H1 (cell line): Measurements from ENCODE around the gene PACS1. TPM values are rescaled to one million over a fixed set of nuclear protein-coding genes. Genes with fewer than 3 reads are reported as not detected.

Experiments used
- CTCF ChIA-PET: fragments of 300-600 bp; sonication (Branson Sonifier 250); formaldehyde crosslinking; loops from one replicate; lab custom pipeline; 2021; ENCODE audit not compliant: partially characterized antibody; lab: Charles Lee
- POLR2A ChIA-PET: fragments of 300-600 bp; sonication (Branson Sonifier 250); formaldehyde crosslinking; loops from one replicate; lab custom pipeline; 2021; ENCODE audit warnings: inconsistent platforms; ENCODE audit not compliant: partially characterized antibody; lab: Charles Lee
- DNase-seq, 2 experiments: peaks; one replicate each; pipeline versions ENCODE4 v3.0.0 to v3.0.0-alpha.2; 2010 to 2022; ENCODE audit warnings: low spot score in 2 of 2, low read depth in 1 of 2, mixed read lengths in 1 of 2
- FAIRE-seq: peaks from 2 replicates; lab custom pipeline; 2011; peaks lifted over from hg19 to GRCh38; lab: Jason Lieb, UNC
- H2AFZ ChIP-seq: 2 replicates; pipeline ENCODE4 v1.8.1; 2012; ENCODE audit warnings: low read length, inconsistent platforms
- H2AK5ac ChIP-seq: 2 replicates; pipeline ENCODE4 v1.6.1; 2013; ENCODE audit warnings: low read depth, low read length
- H2BK120ac ChIP-seq: replicated peaks from 2 replicates; pipeline ENCODE3; 2013; ENCODE audit warnings: low read depth, low read length, inconsistent platforms
- H2BK12ac ChIP-seq: 2 replicates; pipeline ENCODE4 v1.6.1; 2013; ENCODE audit warnings: low read depth, low read length
- H2BK15ac ChIP-seq: 2 replicates; pipeline ENCODE4 v1.6.1; 2013; ENCODE audit warnings: low read length
- H2BK20ac ChIP-seq: 2 replicates; pipeline ENCODE4 v1.6.1; 2013; ENCODE audit warnings: low read length
- H2BK5ac ChIP-seq: 2 replicates; pipeline ENCODE4 v1.6.1; 2013; ENCODE audit warnings: low read depth, low read length
- H3K14ac ChIP-seq: 2 replicates; pipeline ENCODE4 v1.6.1; 2013; ENCODE audit warnings: inconsistent platforms; ENCODE audit not compliant: insufficient read length
- H3K18ac ChIP-seq: 2 replicates; pipeline ENCODE4 v1.6.1; 2013; ENCODE audit warnings: low read length; ENCODE audit errors: extremely low read depth
- H3K23ac ChIP-seq: 2 replicates; pipeline ENCODE4 v1.6.1; 2013; ENCODE audit warnings: inconsistent platforms; ENCODE audit not compliant: insufficient read length
- H3K23me2 ChIP-seq: 2 replicates; pipeline ENCODE4 v1.6.1; 2013; ENCODE audit warnings: low read depth, low read length
- H3K27ac ChIP-seq: 2 replicates; pipeline ENCODE4 v1.6.1; 2011; ENCODE audit warnings: low read depth, low read length, inconsistent platforms
- H3K27me3 ChIP-seq, 4 experiments: replicated peaks in 1 of 4; 1 replicate in 1 of 4; 2 replicates in 3 of 4; pipeline versions ENCODE4 v1.6.1 to v1.8.1; 2011 to 2013; ENCODE audit warnings: low read length in 3 of 4, mild to moderate bottlenecking in 3 of 4, inconsistent platforms in 2 of 4, mixed read lengths in 2 of 4, moderate library complexity in 1 of 4; ENCODE audit not compliant: control insufficient read depth in 3 of 4, insufficient read depth in 3 of 4; ENCODE audit errors: extremely low read depth in 1 of 4
- H3K36me3 ChIP-seq, 4 experiments: 2 replicates each; pipeline versions ENCODE4 v1.6.1 to v1.8.1; 2011 to 2013; ENCODE audit warnings: mild to moderate bottlenecking in 4 of 4, low read length in 3 of 4, moderate library complexity in 2 of 4, control low read depth in 1 of 4, inconsistent platforms in 1 of 4; ENCODE audit not compliant: insufficient read depth in 4 of 4, control insufficient read depth in 2 of 4
- H3K4ac ChIP-seq: replicated peaks from 2 replicates; pipeline ENCODE3; 2013; ENCODE audit warnings: low read length, low read depth, mixed read lengths, inconsistent platforms; ENCODE audit not compliant: insufficient read length
- H3K4me1 ChIP-seq, 4 experiments: replicated peaks in 1 of 4; 1 replicate in 1 of 4; 2 replicates in 3 of 4; pipeline versions ENCODE4 v1.6.1 to v1.8.1; 2011 to 2013; ENCODE audit warnings: low read length in 3 of 4, inconsistent platforms in 2 of 4, mixed read lengths in 1 of 4; ENCODE audit not compliant: insufficient read depth in 4 of 4, control insufficient read depth in 3 of 4
- H3K4me2 ChIP-seq, 2 experiments: 2 replicates each; pipeline versions ENCODE4 v1.6.1 to v1.8.1; 2011 to 2013; ENCODE audit warnings: low read depth in 2 of 2, low read length in 2 of 2, control low read depth in 1 of 2, inconsistent platforms in 1 of 2, mild to moderate bottlenecking in 1 of 2; ENCODE audit not compliant: insufficient read depth in 1 of 2
- H3K4me3 ChIP-seq, 4 experiments: fragments of 200-600, 300-600 bp in 1 of 4; sonication (generic), shearing (Covaris generic), sonication (Bioruptor Twin) in 1 of 4; 2 replicates each; pipeline versions ENCODE4 v1.5.1 to v1.8.1; 2011 to 2016; ENCODE audit warnings: low read length in 4 of 4, low read depth in 3 of 4, control low read depth in 2 of 4, inconsistent platforms in 2 of 4, mild to moderate bottlenecking in 2 of 4, mixed read lengths in 1 of 4, moderate library complexity in 1 of 4; ENCODE audit not compliant: insufficient read depth in 2 of 4; ENCODE audit errors: extremely low read depth in 1 of 4
- H3K56ac ChIP-seq: replicated peaks from 2 replicates; pipeline ENCODE3; 2013; ENCODE audit warnings: low read depth, mild to moderate bottlenecking, mixed read lengths, low read length, inconsistent platforms; ENCODE audit not compliant: insufficient read length
- H3K79me1 ChIP-seq: 2 replicates; pipeline ENCODE4 v1.6.1; 2013; ENCODE audit warnings: low read depth, low read length, control low read depth
- H3K79me2 ChIP-seq, 2 experiments: 2 replicates each; pipeline versions ENCODE4 v1.6.1 to v1.8.1; 2012 to 2013; ENCODE audit warnings: low read length in 2 of 2, mild to moderate bottlenecking in 2 of 2, inconsistent platforms in 1 of 2; ENCODE audit not compliant: insufficient read depth in 2 of 2, control insufficient read depth in 1 of 2
- H3K9ac ChIP-seq, 4 experiments: replicated peaks in 1 of 4; 1 replicate in 1 of 4; 2 replicates in 3 of 4; pipeline versions ENCODE4 v1.6.1 to v1.8.1; 2011 to 2013; ENCODE audit warnings: low read depth in 3 of 4, low read length in 3 of 4, control low read depth in 2 of 4, mild to moderate bottlenecking in 2 of 4, moderate library complexity in 2 of 4, inconsistent platforms in 1 of 4; ENCODE audit errors: extremely low read depth in 1 of 4
- H3K9me3 ChIP-seq, 2 experiments: 2 replicates each; pipeline versions ENCODE4 v1.6.1 to v1.8.1; 2012 to 2013; ENCODE audit warnings: mild to moderate bottlenecking in 2 of 2, moderate library complexity in 2 of 2, control low read depth in 1 of 2, inconsistent platforms in 1 of 2, low read depth in 1 of 2, low read length in 1 of 2, mixed read lengths in 1 of 2; ENCODE audit not compliant: insufficient read depth in 2 of 2
- H4K20me1 ChIP-seq, 2 experiments: replicated peaks in 1 of 2; 2 replicates each; pipeline versions ENCODE3 to v1.8.1; 2011 to 2013; ENCODE audit warnings: inconsistent platforms in 2 of 2, low read length in 2 of 2, mild to moderate bottlenecking in 1 of 2; ENCODE audit not compliant: insufficient read depth in 2 of 2, control insufficient read depth in 1 of 2
- H4K5ac ChIP-seq: 2 replicates; pipeline ENCODE4 v1.6.1; 2013; ENCODE audit warnings: low read length, low read depth, mixed read lengths, inconsistent platforms; ENCODE audit not compliant: insufficient read length
- H4K8ac ChIP-seq: 2 replicates; pipeline ENCODE4 v1.8.0; 2013; ENCODE audit warnings: mild to moderate bottlenecking, moderate library complexity, low read length, inconsistent platforms; ENCODE audit not compliant: insufficient read depth; ENCODE audit errors: extremely low read depth
- H4K91ac ChIP-seq: replicated peaks from 2 replicates; pipeline ENCODE3; 2013; ENCODE audit warnings: low read length, mixed read lengths, inconsistent platforms; ENCODE audit not compliant: insufficient read length
- ASH2L ChIP-seq: fragments of 200-600, 300-600 bp; sonication (generic); IDR thresholded peaks from one replicate; pipeline ENCODE4 v1.7.1; 2017; ENCODE audit warnings: low read length
- E2F6 ChIP-seq: IDR thresholded peaks from 2 replicates; pipeline ENCODE4 v1.6.1; 2012; ENCODE audit warnings: inconsistent platforms
- EP300 ChIP-seq, 2 experiments: IDR thresholded peaks; 1 replicate in 1 of 2; 2 replicates in 1 of 2; pipeline ENCODE4 v1.6.1; 2011 to 2012; ENCODE audit warnings: low read depth in 2 of 2, low read length in 2 of 2, mild to moderate bottlenecking in 2 of 2, borderline replicate concordance in 1 of 2, inconsistent platforms in 1 of 2, moderate library complexity in 1 of 2
- HDAC6 ChIP-seq: IDR thresholded peaks from one replicate; pipeline ENCODE4 v1.7.1; 2012; ENCODE audit warnings: low read depth, mild to moderate bottlenecking, inconsistent platforms, low read length, moderate library complexity
- KDM1A ChIP-seq: fragments of 200-600, 300-600 bp; sonication (generic); IDR thresholded peaks from 2 replicates; pipeline ENCODE4 v1.7.1; 2016; ENCODE audit warnings: mild to moderate bottlenecking, low read length, borderline replicate concordance
- PHF8 ChIP-seq: fragments of 200-600 bp; sonication (generic); conservative IDR thresholded peaks from 2 replicates; pipeline ENCODE4 v1.7.1; 2012; ENCODE audit warnings: low read depth, mild to moderate bottlenecking, inconsistent platforms, low read length, moderate library complexity
- POLR2AphosphoS5 ChIP-seq: IDR thresholded peaks from 2 replicates; pipeline ENCODE4 v1.6.1; 2011; ENCODE audit warnings: low read depth, low read length
- RBBP5 ChIP-seq: IDR thresholded peaks from 2 replicates; pipeline ENCODE4 v1.7.1; 2012; ENCODE audit warnings: low read depth, mild to moderate bottlenecking, inconsistent platforms, low read length, moderate library complexity, borderline replicate concordance
- SAP30 ChIP-seq: fragments of 300-600 bp; sonication (generic); IDR thresholded peaks from 2 replicates; pipeline ENCODE4 v1.7.1; 2012; ENCODE audit warnings: low read length, moderate library complexity, mild to moderate bottlenecking, inconsistent platforms; ENCODE audit not compliant: insufficient read depth, insufficient replicate concordance
- ZNF274 ChIP-seq: IDR thresholded peaks from 2 replicates; pipeline ENCODE4 v1.7.0; 2012; ENCODE audit warnings: low read length, borderline replicate concordance; ENCODE audit errors: extremely low read depth
- WGBS, 2 experiments: shearing (Covaris generic) in 1 of 2; methylation state at CpG; one replicate each; pipeline versions ENCODE4 v1.1.6 to v1.1.7; 2013 to 2015; ENCODE audit warnings: low lambda C conversion rate in 2 of 2, mixed read lengths in 2 of 2, inconsistent platforms in 1 of 2, low coverage in 1 of 2, missing lambda C conversion rate in 1 of 2; ENCODE audit not compliant: insufficient replicate concordance in 2 of 2, insufficient coverage in 1 of 2, insufficient read length in 1 of 2; ENCODE audit errors: extremely low coverage in 1 of 2, missing lambda C conversion rate in 1 of 2; 5-methylcytosine and 5-hydroxymethylcytosine counted together
- polyA plus RNA-seq, 7 experiments: library from polyadenylated mRNA; depleted of rRNA in 3 of 7; stranded (reverse) in 5 of 7; unstranded in 2 of 7; fragments of >200 nt in 5 of 7; fragments of 200-250 nt in 2 of 7; gene quantifications; 1 replicate in 5 of 7; 2 replicates in 1 of 7; 4 replicates in 1 of 7; pipeline versions ENCODE4 v1.2.1 to v1.2.3, GENCODE V29; 2011 to 2013; ENCODE audit warnings: missing spikeins in 2 of 7, mixed read lengths in 2 of 7
- total RNA-seq: library from RNA; stranded (reverse); fragmentation: NEBNext Ultra II Directional; extraction: Animal tissue kit (Norgen Biotek cat#: 25700); gene quantifications from 2 replicates; pipeline ENCODE4 v1.2.1, GENCODE V29; 2021

The PACS1 gene
- total and polyA plus RNA-seq, 2 of the 8 experiments (the other 6 are each of a cell fraction or from before 2014, with no cell fraction given), result 11.5 to 36.0 TPM

DNA sequence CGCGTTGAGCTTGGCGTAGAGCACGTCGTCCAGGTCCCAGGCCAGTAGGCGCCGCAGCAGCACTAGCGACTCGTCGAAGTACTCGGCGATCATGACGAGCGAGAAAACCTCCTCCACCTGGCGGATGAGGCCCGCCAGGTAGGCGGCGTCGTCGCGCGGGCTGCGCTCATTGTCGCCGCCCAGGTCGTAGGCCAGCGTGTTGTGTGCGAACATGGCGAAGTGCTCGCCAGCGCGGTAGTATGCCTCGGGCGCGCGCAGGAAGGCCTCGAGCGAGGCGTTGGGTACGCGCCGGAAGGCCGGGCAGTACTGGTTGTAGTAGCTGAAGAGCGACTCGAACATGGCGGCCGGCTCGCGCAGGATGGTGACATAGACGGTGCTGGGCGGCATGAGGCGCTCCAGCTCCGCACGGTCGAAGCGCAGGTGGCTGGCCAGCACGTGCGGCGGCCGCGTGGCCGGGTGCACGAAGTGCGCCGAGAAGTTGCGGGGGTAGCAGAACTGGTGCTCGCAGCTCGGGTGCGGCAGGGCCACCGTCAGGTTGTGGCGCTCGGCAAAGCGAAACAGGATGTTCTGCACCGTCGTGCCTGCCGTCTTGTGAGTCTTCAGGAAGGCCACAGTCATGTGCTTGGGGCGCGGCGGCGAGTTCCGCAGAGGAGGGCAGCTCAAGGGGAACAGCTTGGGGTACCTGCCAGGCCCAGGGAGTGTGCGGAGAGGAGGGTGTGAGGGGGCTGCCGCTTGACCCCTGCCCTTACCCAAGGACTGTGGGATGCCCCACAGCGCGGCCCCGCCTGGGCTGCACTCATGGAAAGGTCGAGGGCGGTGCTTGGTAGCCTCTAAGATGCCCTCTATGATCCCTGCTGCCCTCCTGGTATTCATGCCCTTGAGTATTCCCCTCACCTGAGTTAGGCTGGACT lies 26.8 kb upstream of the PACS1 start:
- CTCF ChIA-PET, result interaction anchor here (0.8 to 5.7 kb wide), 12 partner anchors 10 to 229 kb away, joined by 3 to 39 read pairs (median 4); partner anchors contain the start of genes BANF1, EIF1AD, PACS1 and SF3B2
- TF ChIP-seq E2F6, result no peak
- TF ChIP-seq SAP30, result no peak
- no peak for TF ChIP-seq PHF8
- TF ChIP-seq ZNF274, result no peak
- no peak for TF ChIP-seq KDM1A
- TF ChIP-seq POLR2AphosphoS5, result no peak
- TF ChIP-seq RBBP5, result no peak
- TF ChIP-seq EP300 (IDR thresholded peaks at IDR 0.05; ENCODE audit: borderline replicate concordance in 1 of 2, low read depth in 2 of 2, low read length in 2 of 2), result no peak
- no peak for TF ChIP-seq HDAC6
- no peak for TF ChIP-seq ASH2L

More for the DNA sequence above, 26.8 kb upstream of the PACS1 start:
- Histone ChIP-seq H3K23me2 (no peaks in the 10 kb centered on the region; the same call in 1 of the 2 replicates), H4K8ac (no peak overlapping the region), H4K91ac (no peak overlapping the region), H3K4me1 (peaks cover 0 to 15% (median 9%) of the 10 kb centered on the region in 4 experiments; a peak in 6 of 7 replicates), H3K9ac (no peak overlapping the region), H3K4me2 (no peak overlapping the region), H2AK5ac (no peak overlapping the region), H3K36me3 (peaks cover 0 to 17% (median 8%) of the 10 kb centered on the region in 4 experiments; a peak in 5 of 8 replicates), H2BK20ac (no peak overlapping the region), H3K18ac (no peak overlapping the region), H3K14ac (no peak overlapping the region), H3K27me3 (no peaks in the 10 kb centered on the region), H2BK5ac (no peak overlapping the region), H2BK12ac (no peak overlapping the region), H4K20me1 (peaks cover 0 to 4% of the 10 kb centered on the region in 2 experiments), H2BK120ac (no peak overlapping the region), H3K79me2 (peaks cover 0 to 13% of the 10 kb centered on the region in 2 experiments; a peak in 1 of 4 replicates), H3K4ac (no peak overlapping the region), H3K56ac (no peak overlapping the region), H3K27ac (no peak overlapping the region), H3K79me1 (peaks cover 9% of the 10 kb centered on the region), H2AFZ (no peak overlapping the region), H3K9me3 (peaks cover 0 to 10% of the 10 kb centered on the region in 2 experiments; a peak in 1 of 4 replicates), H3K23ac (no peak overlapping the region), H4K5ac (no peak overlapping the region), H2BK15ac (no peak overlapping the region), H3K4me3 (no peak overlapping the region)
- 98% methylated on average over 79 of the region's 88 CpGs; no CpG with 5 or more reads in 1 of the 2 experiments for WGBS, 2 experiments
- POLR2A ChIA-PET, result interaction anchor here (0.6 to 2.3 kb wide), 4 partner anchors 9 to 49 kb away, joined by 3 to 9 read pairs (median 3); partner anchors contain the start of gene SF3B2
- FAIRE-seq (no peak), DNase-seq (no peak)
